DMS114 treated with DMSO at 0.1 percent for 48 hours (cell line): Measurements from ENCODE around the gene RAB17.

Experiments
- DNase-seq: peaks from one replicate; lab custom pipeline; 2025; ENCODE audit not compliant: unreplicated experiment; lab: John Stamatoyannopoulos, UW

Gene RAB17

GRCh38 chr2:237581326-237581725 is 9.2 kb downstream of the RAB17 start:
- DNase-seq, result no peak

GRCh38 chr2:237577956-237578870 is 12.3 kb downstream of the RAB17 start:
- no peak for DNase-seq

- DNase-seq, result no peak
Measured at GRCh38 chr2:237577458-237577857, 13.1 kb downstream of the RAB17 start.

- no peak for DNase-seq
Measured at GRCh38 chr2:237576974-237577373, 13.6 kb downstream of the RAB17 start.

- no peak for DNase-seq
Measured at GRCh38 chr2:237575869-237576862, 14.4 kb downstream of the RAB17 start.

GRCh38 chr2:237574894-237575868 is 15.4 kb downstream of the RAB17 start:
- DNase-seq, result no peak

- DNase-seq, result no peak
Measured at GRCh38 chr2:237574467-237574866, 16.1 kb downstream of the RAB17 start.

GRCh38 chr2:237573721-237574415 is 16.7 kb downstream of the RAB17 start:
- no peak for DNase-seq

- no peak for DNase-seq
Measured at GRCh38 chr2:237572742-237573101, 17.8 kb downstream of the RAB17 start.

GRCh38 chr2:237572021-237572741 is 18.4 kb downstream of the RAB17 start:
- peak; percentile 80 for DNase-seq

GRCh38 chr2:237571551-237571950 is 19.0 kb downstream of the RAB17 start:
- DNase-seq, result no peak

GRCh38 chr2:237570776-237571335 is 19.7 kb downstream of the RAB17 start:
- DNase-seq, result no peak

- no peak for DNase-seq
Measured at GRCh38 chr2:237569896-237570295, 20.6 kb downstream of the RAB17 start.

GRCh38 chr2:237569041-237569440 is 21.5 kb downstream of the RAB17 start:
- DNase-seq, result no peak

- no peak for DNase-seq
Measured at GRCh38 chr2:237568121-237568660, 22.3 kb downstream of the RAB17 start.

- DNase-seq, result no peak
Measured at GRCh38 chr2:237567276-237568029, 23.1 kb downstream of the RAB17 start.

GRCh38 chr2:237566401-237567235 is 23.9 kb downstream of the RAB17 start, which contains the start of gene PRLH:
Gene PRLH, plus strand, starts transcription at chr2:237566574. Its CDS starts 0 bp downstream, at chr2:237566574.
- no peak for DNase-seq
